PC-9 (cell line): ENCODE measurements around the gene MXD4. TPM values are rescaled to one million over a fixed set of nuclear protein-coding genes. Genes with fewer than 3 reads are reported as not detected.

Experiments
- BruUV-seq: library from RNA; stranded (reverse); fragments of 400-500 nt; replicated peaks from 2 replicates; lab custom pipeline; 2021; lab: Mats Ljungman, UMichigan
- CTCF ChIA-PET: fragments of 300-600 bp; sonication (Branson Sonifier 250); formaldehyde crosslinking; loops from one replicate; lab custom pipeline; 2022; ENCODE audit warnings: antibody characterized with exemption; lab: Charles Lee
- POLR2A ChIA-PET: fragments of 300-600 bp; sonication (Branson Sonifier 250); formaldehyde crosslinking; loops from one replicate; lab custom pipeline; 2022; ENCODE audit warnings: antibody characterized with exemption; ENCODE audit not compliant: unreplicated experiment; lab: Charles Lee
- DNase-seq, 2 experiments: peaks; one replicate each; pipeline versions ENCODE4 v3.0.0 to v3.0.0-alpha.2; 2015 to 2022; ENCODE audit warnings: mixed read lengths in 1 of 2
- H2AFZ ChIP-seq: fragments of 200-600 bp; sonication (generic); 2 replicates; pipeline ENCODE4 v1.8.1; 2017; ENCODE audit warnings: antibody characterized with exemption
- H3F3A ChIP-seq: fragments of 200-600 bp; sonication (generic); 2 replicates; pipeline ENCODE4 v1.8.1; 2017; ENCODE audit warnings: antibody characterized with exemption, mild to moderate bottlenecking, low read depth; ENCODE audit not compliant: insufficient read depth
- H3K27ac ChIP-seq: fragments of 200-600 bp; sonication (generic); 2 replicates; pipeline ENCODE4 v1.6.1; 2016; ENCODE audit warnings: mixed run types
- H3K27me3 ChIP-seq: fragments of 200-600 bp; sonication (generic); 2 replicates; pipeline ENCODE4 v1.6.1; 2016; ENCODE audit warnings: low read depth, mixed run types; ENCODE audit not compliant: insufficient read depth
- H3K36me3 ChIP-seq: fragments of 200-600 bp; sonication (generic); 2 replicates; pipeline ENCODE4 v1.6.1; 2016; ENCODE audit warnings: low read depth, mixed run types
- H3K4me1 ChIP-seq: fragments of 200-600 bp; sonication (generic); replicated peaks from 2 replicates; pipeline ENCODE4 v1.6.1; 2016; ENCODE audit warnings: mixed run types; ENCODE audit not compliant: insufficient read depth
- H3K4me2 ChIP-seq: fragments of 200-600 bp; sonication (generic); 2 replicates; pipeline ENCODE4 v1.6.1; 2017; ENCODE audit warnings: mixed run types
- H3K4me3 ChIP-seq: fragments of 200-600 bp; sonication (generic); 2 replicates; pipeline ENCODE4 v1.6.1; 2016; ENCODE audit warnings: mixed run types
- H3K79me2 ChIP-seq: fragments of 200-600 bp; sonication (generic); 2 replicates; pipeline ENCODE4 v1.6.1; 2017; ENCODE audit warnings: low read depth, mixed run types
- H3K9me2 ChIP-seq: fragments of 200-600 bp; sonication (generic); 2 replicates; pipeline ENCODE4 v1.8.1; 2017; ENCODE audit warnings: mild to moderate bottlenecking; ENCODE audit not compliant: insufficient read depth
- H3K9me3 ChIP-seq: fragments of 200-600 bp; sonication (generic); 2 replicates; pipeline ENCODE4 v1.8.1; 2016; ENCODE audit warnings: low read depth; ENCODE audit not compliant: insufficient read depth
- H4K20me1 ChIP-seq: fragments of 200-600 bp; sonication (generic); 2 replicates; pipeline ENCODE4 v1.8.1; 2017; ENCODE audit not compliant: insufficient read depth
- CTCF ChIP-seq: fragments of 200-600 bp; sonication (generic); conservative IDR thresholded peaks from 2 replicates; pipeline ENCODE4 v1.6.1; 2017; ENCODE audit warnings: mixed run types, antibody characterized with exemption, mild to moderate bottlenecking, moderate library complexity
- EZH2 ChIP-seq: fragments of 200-600 bp; sonication (generic); IDR thresholded peaks from 2 replicates; pipeline ENCODE4 v1.8.0; 2017; ENCODE audit warnings: antibody characterized with exemption, low read depth
- intact Hi-C: fragments of 100-400 bp; cut with micrococcal nuclease; formaldehyde crosslinking; loops from one replicate; pipeline ENCODE4 v1.10.0; 2022; ENCODE audit not compliant: unreplicated experiment
- total RNA-seq: library from RNA; stranded (reverse); gene quantifications from 2 replicates; pipeline ENCODE4 v1.2.3, GENCODE V29; 2021

MXD4 gene
- total RNA-seq, 1 experiment from 2014 or later = 37.0 TPM

GRCh38 chr4:2289955-2290333 is 28.0 kb upstream of the MXD4 start:
- Histone ChIP-seq H3K9me2 (no peaks in the 10 kb centered on the region), H3K9me3 (no peaks in the 10 kb centered on the region), H3K36me3 (no peaks in the 10 kb centered on the region), H3F3A (no peaks in the 10 kb centered on the region; the same call in 1 of the 2 replicates), H2AFZ (no peak overlapping the region), H3K79me2 (no peaks in the 10 kb centered on the region), H3K4me2 (no peak overlapping the region), H4K20me1 (no peaks in the 10 kb centered on the region; the same call in 1 of the 2 replicates), H3K4me3 (no peak overlapping the region), H3K27ac (no peak overlapping the region), H3K4me1 (no peaks in the 10 kb centered on the region), H3K27me3 (peaks cover 40% of the 10 kb centered on the region)
- no peak for DNase-seq
- POLR2A ChIA-PET = no interaction called here
- intact Hi-C loops = no loop called here
- no TSS peak for BruUV-seq
- CTCF ChIA-PET = no interaction called here
- TF ChIP-seq EZH2 (no peak), CTCF (no peak)

DNA sequence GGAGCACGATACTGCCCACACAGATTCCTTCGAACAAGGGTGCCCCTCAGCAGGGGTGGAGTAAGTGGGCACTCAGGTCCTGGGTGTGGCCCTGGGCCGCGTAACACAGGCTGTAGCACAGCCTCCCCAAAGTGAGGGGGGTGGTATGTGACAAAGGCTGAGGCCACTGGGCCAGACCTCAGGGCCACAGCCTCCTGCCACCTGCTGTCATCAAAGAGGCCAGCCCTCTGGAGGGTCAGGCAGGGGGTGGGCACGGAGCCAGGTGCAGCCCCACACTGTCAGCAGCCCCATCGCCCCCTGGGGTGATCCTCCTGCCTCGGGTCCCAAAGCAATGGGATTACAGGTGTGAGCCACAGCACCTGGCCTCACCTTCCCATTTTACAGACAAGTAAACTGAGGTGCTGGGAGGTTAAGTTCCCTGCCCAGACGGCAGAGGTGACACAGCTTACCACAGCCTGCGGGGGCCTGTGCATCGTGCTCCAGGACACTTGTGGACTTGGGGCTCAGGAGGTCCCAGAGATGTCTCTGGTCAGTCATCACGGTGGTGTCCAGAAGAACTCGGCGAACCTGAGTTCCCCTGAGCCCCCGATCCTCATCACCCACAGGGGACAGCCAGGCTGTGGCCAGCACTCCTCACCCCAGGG is 27.5 kb upstream of the MXD4 start:
- Histone ChIP-seq H3K27me3 (peaks cover 43% of the 10 kb centered on the region), H3K79me2 (no peaks in the 10 kb centered on the region), H3K27ac (no peak overlapping the region), H3K4me3 (no peak overlapping the region), H3K4me2 (no peak overlapping the region), H4K20me1 (no peaks in the 10 kb centered on the region; the same call in 1 of the 2 replicates), H3K36me3 (no peaks in the 10 kb centered on the region), H3K4me1 (no peaks in the 10 kb centered on the region), H3K9me3 (no peaks in the 10 kb centered on the region), H2AFZ (no peak overlapping the region), H3K9me2 (no peaks in the 10 kb centered on the region), H3F3A (no peaks in the 10 kb centered on the region; the same call in 1 of the 2 replicates)
- ChIA-PET POLR2A (no interaction called here), CTCF (no interaction called here)
- DNase-seq = no peak
- no TSS peak for BruUV-seq
- TF ChIP-seq CTCF (no peak), EZH2 (no peak)
- intact Hi-C loops = no loop called here

- H3K4me1 ChIP-seq = no peaks in the 10 kb centered on the region
These were observed 26.2 kb upstream of the MXD4 start for GRCh38 chr4:2288051-2288541.

More at GRCh38 chr4:2288051-2288541, 26.2 kb upstream of the MXD4 start:
- H3K4me3 ChIP-seq = no peak overlapping the region
- H3K9me2 ChIP-seq = no peaks in the 10 kb centered on the region
- ChIA-PET POLR2A (no interaction called here), CTCF (no interaction called here)
- no peak overlapping the region for H3K27ac ChIP-seq
- no peaks in the 10 kb centered on the region for H3K79me2 ChIP-seq
- no TSS peak for BruUV-seq
- no peak for DNase-seq
- no peak overlapping the region for H3K4me2 ChIP-seq
- H4K20me1 ChIP-seq = no peaks in the 10 kb centered on the region; the same call in 1 of the 2 replicates
- no peaks in the 10 kb centered on the region for H3K9me3 ChIP-seq
- H3K27me3 ChIP-seq = peaks cover 42% of the 10 kb centered on the region
- intact Hi-C loops = no loop called here
- no peak overlapping the region for H2AFZ ChIP-seq
- no peak for TF ChIP-seq CTCF
- TF ChIP-seq EZH2 = no peak
- H3F3A ChIP-seq = no peaks in the 10 kb centered on the region; the same call in 1 of the 2 replicates
- H3K36me3 ChIP-seq = no peaks in the 10 kb centered on the region
